ENCODE measurements around the gene MEPCE. TPM values are rescaled to one million over a fixed set of nuclear protein-coding genes. Genes with fewer than 3 reads are reported as not detected.

The MEPCE gene
- total and polyA plus RNA-seq, 2 experiments from 2014 or later: 15.8 to 23.1 TPM

- H3K36me3 ChIP-seq (replicated peaks; ENCODE audit: insufficient read depth, low read depth): no peaks in the 10 kb centered on the region
- H3K79me2 ChIP-seq: peaks cover 46% of the 10 kb centered on the region
- peak within 1 kb of the TSS; percentile 32 for H2AFZ ChIP-seq
- peak within 1 kb of the TSS; percentile 89 for H3K27ac ChIP-seq
- peaks cover 31% of the 10 kb centered on the region for H4K20me1 ChIP-seq (ENCODE audit: insufficient read depth, poor library complexity, severe bottlenecking)
- WGBS (ENCODE audit: low lambda C conversion rate, missing lambda C conversion rate): under 1% methylated on average over 22 of the region's 27 CpGs
- H3K27me3 ChIP-seq: no peaks in the 10 kb centered on the region
- TF ChIP-seq CTCF (IDR thresholded peaks at IDR 0.05; ENCODE audit: poor library complexity): no peak
- TF ChIP-seq EZH2phosphoT487 (IDR thresholded peaks at IDR 0.05; ENCODE audit: low read depth, severe bottlenecking, unreplicated experiment): no peak
- TF ChIP-seq EZH2 (IDR thresholded peaks at IDR 0.05; ENCODE audit: borderline replicate concordance): no peak
- peak within 1 kb of the TSS; percentile 76 for H3K4me3 ChIP-seq
- H3K4me1 ChIP-seq (ENCODE audit: insufficient read depth): peaks cover 28% of the 10 kb centered on the region
- H3K4me2 ChIP-seq: peak within 1 kb of the TSS; percentile 97
- no peaks in the 10 kb centered on the region for H3K9me3 ChIP-seq (ENCODE audit: low read depth)
- DNase-seq (ENCODE audit: low spot score): peak; percentile 94
- no peaks in the 10 kb centered on the region for H3K9me2 ChIP-seq (replicated peaks; ENCODE audit: insufficient read depth)
Measured at GRCh38 chr7:100478958-100479660, 49.5 kb downstream of the MEPCE start, which contains the start of gene TSC22D4. Gene TSC22D4, minus strand, starts transcription at chr7:100479214. Its CDS starts 1,176 bp downstream, at chr7:100478038.

- H3K9me3 ChIP-seq (ENCODE audit: low read depth): no peaks in the 10 kb centered on the region
- 76% methylated on average over 1 of the region's 1 CpG for WGBS (ENCODE audit: low lambda C conversion rate, missing lambda C conversion rate)
- H3K27me3 ChIP-seq: no peaks in the 10 kb centered on the region
- no peak for DNase-seq (ENCODE audit: low spot score)
- no peak overlapping the region for H3K27ac ChIP-seq
- H3K79me2 ChIP-seq: peaks cover 27% of the 10 kb centered on the region
- H4K20me1 ChIP-seq (ENCODE audit: insufficient read depth, poor library complexity, severe bottlenecking): peaks cover 14% of the 10 kb centered on the region
- no peak overlapping the region for H3K4me3 ChIP-seq
- H3K4me2 ChIP-seq: no peak overlapping the region
- H3K36me3 ChIP-seq (replicated peaks; ENCODE audit: insufficient read depth, low read depth): no peaks in the 10 kb centered on the region
- H3K9me2 ChIP-seq (replicated peaks; ENCODE audit: insufficient read depth): no peaks in the 10 kb centered on the region
- H2AFZ ChIP-seq: no peak overlapping the region
- peaks cover 16% of the 10 kb centered on the region for H3K4me1 ChIP-seq (ENCODE audit: insufficient read depth)
- TF ChIP-seq EZH2 (IDR thresholded peaks at IDR 0.05; ENCODE audit: borderline replicate concordance): no peak
- TF ChIP-seq CTCF (IDR thresholded peaks at IDR 0.05; ENCODE audit: poor library complexity): no peak
- TF ChIP-seq EZH2phosphoT487 (IDR thresholded peaks at IDR 0.05; ENCODE audit: low read depth, severe bottlenecking, unreplicated experiment): no peak
Measured at GRCh38 chr7:100481466-100481865, 51.8 kb downstream of the MEPCE start.

- TF ChIP-seq EZH2 (IDR thresholded peaks at IDR 0.05; ENCODE audit: borderline replicate concordance) (no peak), CTCF (IDR thresholded peaks at IDR 0.05; ENCODE audit: poor library complexity) (no peak)
- H3K4me3 ChIP-seq: peak overlapping the region; percentile 96
- 61% methylated on average over 14 of the region's 14 CpGs for WGBS (ENCODE audit: low lambda C conversion rate, missing lambda C conversion rate)
- peaks cover 3% of the 10 kb centered on the region for H4K20me1 ChIP-seq (ENCODE audit: insufficient read depth, poor library complexity, severe bottlenecking)
- peak overlapping the region; percentile 99 for H3K4me2 ChIP-seq
- no peaks in the 10 kb centered on the region for H3K9me2 ChIP-seq (replicated peaks; ENCODE audit: insufficient read depth)
- peak overlapping the region; percentile 60 for H2AFZ ChIP-seq
- peaks cover 5% of the 10 kb centered on the region for H3K4me1 ChIP-seq (ENCODE audit: insufficient read depth)
- DNase-seq (ENCODE audit: low spot score): no peak
- no peaks in the 10 kb centered on the region for H3K9me3 ChIP-seq (ENCODE audit: low read depth)
- no peak overlapping the region for H3K27ac ChIP-seq
- peaks cover 15% of the 10 kb centered on the region for H3K79me2 ChIP-seq
- no peaks in the 10 kb centered on the region for H3K36me3 ChIP-seq (replicated peaks; ENCODE audit: insufficient read depth, low read depth)
- H3K27me3 ChIP-seq: no peaks in the 10 kb centered on the region
Measured at GRCh38 chr7:100482728-100483089, 53.1 kb downstream of the MEPCE start.

All from hepatocyte (in vitro differentiated cells).